ENCODE results near the gene UNC13C.

GRCh38 chr15:54066403-54066802, 88.2 kb downstream of the UNC13C start:
- TF ChIP-seq CTCF (IDR thresholded peaks at IDR 0.05) (no peak), POLR2A (IDR thresholded peaks at IDR 0.05) (no peak), POLR2AphosphoS5 (IDR thresholded peaks at IDR 0.05) (no peak), EP300 (IDR thresholded peaks at IDR 0.05) (no peak)
